ENCODE results near the gene NIM1K. TPM values are rescaled to one million over a fixed set of nuclear protein-coding genes. Genes with fewer than 3 reads are reported as not detected.

Gene NIM1K
- total and polyA plus RNA-seq, 2 of the 4 experiments (the other 2 are of a cell fraction), result 0.54 to 0.68 TPM

DNA sequence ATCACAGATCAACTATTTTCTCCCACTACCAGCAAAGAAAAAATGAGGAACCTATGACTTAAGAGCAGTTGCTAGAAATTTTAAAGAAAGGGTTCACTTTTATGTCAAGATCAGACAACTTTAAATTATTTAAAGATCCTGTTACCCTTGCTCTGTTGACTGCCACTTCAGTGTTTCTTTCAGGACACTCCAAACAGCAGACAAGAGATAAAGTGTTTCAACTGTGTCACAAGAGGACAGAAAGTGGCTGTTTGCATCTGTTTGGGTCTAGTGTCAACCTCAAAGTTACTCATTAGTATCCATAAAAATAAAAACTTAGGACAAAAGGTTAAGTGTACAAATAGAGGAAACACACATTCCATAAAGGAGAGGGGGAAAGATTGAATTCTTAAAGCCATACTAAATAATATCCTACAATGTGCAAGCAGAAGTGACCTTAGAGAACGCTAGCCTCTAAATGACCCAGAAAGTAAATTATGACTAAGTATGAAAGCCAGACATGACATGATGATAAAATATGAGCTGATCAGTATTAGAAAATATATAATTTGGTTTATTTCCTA, 96.3 kb downstream of the NIM1K start:
- in situ Hi-C loops (cut with MboI; ENCODE audit: low sequenced_read_pairs) (no loop called here), intact Hi-C loops (cut with micrococcal nuclease) (no loop called here), dilution Hi-C loops (cut with HindIII; ENCODE audit: low sequenced_read_pairs, unreplicated experiment) (no loop called here)
- Histone ChIP-seq H3K4me3 (ENCODE audit: insufficient read depth, low read depth, low read length) (no peak overlapping the region), H2AK5ac (ENCODE audit: low read depth, low read length) (no peak overlapping the region), H2BK15ac (ENCODE audit: low read depth, low read length) (no peak overlapping the region), H3K9me3 (ENCODE audit: control insufficient read depth, insufficient read depth, low read length) (no peaks in the 10 kb centered on the region), H2BK20ac (ENCODE audit: low read depth, low read length) (no peak overlapping the region), H3K27ac (ENCODE audit: insufficient read depth, low read length) (no peak overlapping the region), H3K18ac (ENCODE audit: low read depth, low read length) (no peak overlapping the region), H2AK9ac (replicated peaks; ENCODE audit: low read depth, low read length, poor library complexity) (no peak overlapping the region), H3K14ac (replicated peaks; ENCODE audit: low read depth, low read length) (no peak overlapping the region), H2BK120ac (ENCODE audit: low read depth, low read length) (no peak overlapping the region), H3K4me2 (ENCODE audit: low read depth, low read length) (no peak overlapping the region), H3K9me1 (ENCODE audit: insufficient read depth, low read length) (no peaks in the 10 kb centered on the region), H3K56ac (ENCODE audit: extremely low read depth, insufficient read depth, low read length) (no peak overlapping the region), H3K23ac (ENCODE audit: low read depth, low read length) (no peak overlapping the region), H3K4ac (ENCODE audit: low read depth, low read length) (no peak overlapping the region), H4K5ac (ENCODE audit: low read depth, low read length) (no peak overlapping the region), H3K79me1 (ENCODE audit: low read depth in 1 of 2, low read length in 2 of 2) (no peaks in the 10 kb centered on the region), H2BK5ac (ENCODE audit: low read depth, low read length, poor library complexity, severe bottlenecking) (no peak overlapping the region), H2AFZ (replicated peaks; ENCODE audit: low read length, poor library complexity) (no peak overlapping the region), H4K20me1 (ENCODE audit: insufficient read depth, low read length) (no peaks in the 10 kb centered on the region), H3K27me3 (ENCODE audit: control insufficient read depth, insufficient read depth, low read length) (no peaks in the 10 kb centered on the region), H3K4me1 (ENCODE audit: control insufficient read depth, insufficient read depth, low read length) (no peaks in the 10 kb centered on the region; the same call in 1 of the 2 replicates), H3K9ac (ENCODE audit: low read depth, low read length) (no peak overlapping the region), H3K36me3 (ENCODE audit: control insufficient read depth, insufficient read depth, low read length) (peaks cover 6% of the 10 kb centered on the region), H4K8ac (ENCODE audit: low read depth in 2 of 2, low read length in 2 of 2) (no peak overlapping the region), H4K91ac (ENCODE audit: insufficient read depth, low read depth, low read length) (no peak overlapping the region)
- no peak for DNase-seq
- BruUV-seq (replicated peaks), result no TSS peak
- CTCF ChIA-PET, result no interaction called here
- no CpG with 5 or more reads among the region's 1 CpG for WGBS, 2 experiments (ENCODE audit: extremely low coverage in 2 of 2, insufficient read length in 1 of 2)
- no peak for ATAC-seq (ENCODE audit: low read depth)
- POLR2A ChIA-PET (ENCODE audit: unreplicated experiment), result no interaction called here
- TF ChIP-seq POLR2A (IDR thresholded peaks at IDR 0.05; ENCODE audit: low read depth, low read length) (no peak), CTCF (conservative IDR thresholded peaks at IDR 0.05; ENCODE audit: low read depth, low read length) (no peak), RAD21 (IDR thresholded peaks at IDR 0.05; ENCODE audit: low read length) (no peak), RFX5 (IDR thresholded peaks at IDR 0.05; ENCODE audit: low read depth, low read length) (no peak)

Measured in IMR-90 (cell line).